ENCODE results near the gene BRI3.

Gene BRI3

DNA sequence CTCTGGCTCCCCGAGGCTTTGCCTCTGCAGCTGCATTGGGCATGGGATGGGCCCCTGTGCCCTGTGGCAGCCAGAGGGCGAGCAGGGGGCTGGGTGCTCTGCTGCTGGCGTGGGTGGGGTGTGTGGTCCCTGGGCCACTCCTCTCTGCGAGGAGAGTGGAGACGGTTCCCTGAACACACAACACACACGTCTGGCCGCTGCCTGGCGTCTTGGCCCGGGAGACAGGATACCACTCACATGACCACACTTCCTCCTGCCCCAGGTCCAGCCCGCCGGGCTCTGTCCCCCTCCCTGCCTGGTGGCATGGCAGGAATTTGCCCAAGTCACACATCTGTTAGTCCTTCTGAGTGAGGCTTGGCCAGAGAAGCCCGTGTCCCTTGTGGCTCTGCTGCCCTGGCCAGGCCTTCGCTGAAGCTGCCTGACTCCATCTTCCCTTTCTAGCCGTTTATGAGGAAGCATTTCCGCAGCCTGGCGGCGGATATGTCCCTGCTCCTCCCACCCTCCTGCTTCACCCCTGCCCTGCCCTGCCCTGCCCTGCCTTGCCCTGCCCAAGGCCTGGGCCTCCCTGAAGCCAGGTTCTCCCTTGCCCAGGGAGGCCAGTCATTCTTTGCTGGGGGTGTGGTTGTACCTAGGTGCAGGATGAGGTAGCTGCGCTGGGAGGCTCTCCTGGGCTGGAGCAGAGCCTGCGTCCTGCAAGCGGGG, 3.0 kb downstream of the BRI3 start:
- FAIRE-seq, result no peak
- no peak for TF ChIP-seq POU2F2 (IDR thresholded peaks at IDR 0.05; ENCODE audit: low read depth, low read length)
- DNase-seq (ENCODE audit: insufficient read length, low spot score), result no peak

DNA sequence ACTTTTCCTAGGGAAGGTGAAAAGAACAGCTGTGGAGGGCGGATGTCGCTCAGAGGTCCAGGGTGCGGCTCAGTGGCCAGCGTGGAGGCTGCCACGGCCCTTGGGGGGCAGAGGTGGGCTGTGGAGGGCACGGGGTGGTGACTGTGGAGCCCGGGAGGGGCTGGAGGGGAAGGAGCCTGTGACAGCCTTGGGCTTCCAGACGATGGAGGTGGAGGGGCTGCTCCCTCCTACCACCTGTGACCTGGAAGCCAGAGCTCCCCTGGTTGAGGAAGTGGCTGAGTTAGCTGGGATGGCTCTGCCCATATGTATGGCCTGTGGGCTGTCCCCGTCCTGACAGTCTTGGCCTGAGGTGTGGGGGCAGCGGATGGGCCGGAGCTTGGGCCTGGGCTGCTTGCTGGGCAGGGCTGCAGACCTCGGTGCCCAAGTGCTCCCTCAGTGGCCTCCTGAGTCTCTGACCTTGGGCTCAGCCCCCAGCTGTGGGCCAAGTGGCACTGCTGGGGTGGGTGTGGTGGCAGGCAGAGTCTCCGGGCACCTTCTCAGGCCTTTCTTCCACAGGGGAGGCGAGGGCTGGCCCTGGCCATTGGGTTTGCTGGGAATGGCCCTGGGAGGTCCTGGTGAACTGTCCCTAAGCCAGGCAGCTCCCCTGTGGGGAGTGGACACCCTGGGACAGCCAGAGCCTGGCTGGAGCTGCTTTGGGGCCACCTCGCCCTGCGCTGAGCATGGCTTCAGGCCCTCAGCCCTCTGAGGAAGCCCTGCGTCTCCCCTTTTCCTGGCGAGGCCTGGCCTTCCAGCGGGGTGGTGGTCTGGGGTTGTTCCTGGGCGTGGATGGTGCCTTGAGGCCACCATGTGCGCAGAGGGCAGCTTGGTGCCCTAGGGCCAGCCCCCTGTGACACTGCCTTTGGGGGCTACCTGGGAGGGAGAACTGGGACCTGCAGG, 3.9 kb downstream of the BRI3 start:
- TF ChIP-seq PAX5 (IDR thresholded peaks at IDR 0.05; ENCODE audit: insufficient read depth, low read length, severe bottlenecking), result no peak
- no peak for TF ChIP-seq SPI1 (IDR thresholded peaks at IDR 0.05; ENCODE audit: low read depth, low read length)
- no peak for TF ChIP-seq POLR2A (IDR thresholded peaks at IDR 0.05; ENCODE audit: low read depth, low read length)
- TF ChIP-seq TAF1 (IDR thresholded peaks at IDR 0.05; ENCODE audit: low read depth, low read length), result no peak
- no peak for TF ChIP-seq POU2F2 (IDR thresholded peaks at IDR 0.05; ENCODE audit: low read depth, low read length)
- TF ChIP-seq POLR2AphosphoS5 (IDR thresholded peaks at IDR 0.05; ENCODE audit: low read depth, low read length), result peak; percentile 14; the same call in 1 of the 2 replicates
- DNase-seq (ENCODE audit: insufficient read length, low spot score), result no peak
- no peak for FAIRE-seq

GRCh38 chr7:98286093-98286539, 4.6 kb downstream of the BRI3 start:
- DNase-seq (ENCODE audit: insufficient read length, low spot score), result no peak
- TF ChIP-seq SPI1 (IDR thresholded peaks at IDR 0.05; ENCODE audit: low read depth, low read length), result no peak
- TF ChIP-seq POLR2AphosphoS5 (IDR thresholded peaks at IDR 0.05; ENCODE audit: low read depth, low read length), result no peak
- TF ChIP-seq POU2F2 (IDR thresholded peaks at IDR 0.05; ENCODE audit: low read depth, low read length), result no peak
- no peak for FAIRE-seq

DNA sequence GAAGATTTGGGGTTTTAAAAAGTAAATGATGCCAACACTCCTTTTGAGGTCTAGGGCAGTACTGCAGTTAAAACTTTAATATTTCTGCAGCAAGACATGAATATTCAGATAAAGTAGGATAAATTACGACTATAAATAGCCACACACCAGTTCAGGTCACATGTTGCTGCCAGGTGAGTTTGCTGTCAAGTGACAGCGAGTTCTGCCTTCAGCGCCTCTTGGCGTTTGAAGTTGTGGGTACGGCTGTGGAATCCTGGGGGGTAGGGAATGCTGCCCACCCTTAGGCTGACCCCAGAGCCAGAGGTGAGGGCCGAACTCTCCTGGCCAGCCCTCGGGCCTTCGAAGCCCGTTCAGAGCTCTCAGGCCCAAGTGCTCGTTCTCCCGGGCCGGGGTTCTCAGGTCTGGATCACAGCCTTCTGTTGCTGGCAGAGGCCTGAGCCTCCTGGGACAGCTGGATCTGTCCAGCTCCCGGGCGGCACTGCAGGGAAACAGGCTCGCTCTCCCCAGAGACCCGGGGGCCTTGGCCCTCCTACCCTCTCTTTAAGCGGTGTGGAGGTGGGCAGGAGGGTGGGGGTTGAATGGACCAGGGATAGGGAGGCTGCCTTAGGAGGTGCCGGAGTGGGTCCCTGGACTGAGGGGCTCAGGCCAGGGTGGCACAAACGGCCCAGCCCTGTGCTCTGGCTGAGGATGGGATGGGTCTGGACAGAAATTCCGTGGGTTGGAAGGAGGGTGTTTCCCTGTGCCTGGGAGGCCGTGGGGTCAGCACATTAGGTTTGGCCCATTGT, 5.4 kb downstream of the BRI3 start:
- TF ChIP-seq PAX5 (IDR thresholded peaks at IDR 0.05; ENCODE audit: insufficient read depth, low read length, severe bottlenecking) (no peak), POLR2AphosphoS5 (IDR thresholded peaks at IDR 0.05; ENCODE audit: low read depth, low read length) (peak; percentile 5; the same call in 1 of the 2 replicates), POU2F2 (IDR thresholded peaks at IDR 0.05; ENCODE audit: low read depth, low read length) (no peak), POLR2A (IDR thresholded peaks at IDR 0.05; ENCODE audit: low read depth, low read length) (no peak), TAF1 (IDR thresholded peaks at IDR 0.05; ENCODE audit: low read depth, low read length) (no peak), SPI1 (IDR thresholded peaks at IDR 0.05; ENCODE audit: low read depth, low read length) (no peak)
- FAIRE-seq, result no peak
- DNase-seq (ENCODE audit: insufficient read length, low spot score), result no peak

GRCh38 chr7:98287486-98287959, 6.0 kb downstream of the BRI3 start:
- FAIRE-seq (no peak), DNase-seq (ENCODE audit: insufficient read length, low spot score) (no peak)
- TF ChIP-seq TAF1 (IDR thresholded peaks at IDR 0.05; ENCODE audit: low read depth, low read length), result no peak
- peak; percentile 10; the same call in 1 of the 2 replicates for TF ChIP-seq POLR2AphosphoS5 (IDR thresholded peaks at IDR 0.05; ENCODE audit: low read depth, low read length)

DNA sequence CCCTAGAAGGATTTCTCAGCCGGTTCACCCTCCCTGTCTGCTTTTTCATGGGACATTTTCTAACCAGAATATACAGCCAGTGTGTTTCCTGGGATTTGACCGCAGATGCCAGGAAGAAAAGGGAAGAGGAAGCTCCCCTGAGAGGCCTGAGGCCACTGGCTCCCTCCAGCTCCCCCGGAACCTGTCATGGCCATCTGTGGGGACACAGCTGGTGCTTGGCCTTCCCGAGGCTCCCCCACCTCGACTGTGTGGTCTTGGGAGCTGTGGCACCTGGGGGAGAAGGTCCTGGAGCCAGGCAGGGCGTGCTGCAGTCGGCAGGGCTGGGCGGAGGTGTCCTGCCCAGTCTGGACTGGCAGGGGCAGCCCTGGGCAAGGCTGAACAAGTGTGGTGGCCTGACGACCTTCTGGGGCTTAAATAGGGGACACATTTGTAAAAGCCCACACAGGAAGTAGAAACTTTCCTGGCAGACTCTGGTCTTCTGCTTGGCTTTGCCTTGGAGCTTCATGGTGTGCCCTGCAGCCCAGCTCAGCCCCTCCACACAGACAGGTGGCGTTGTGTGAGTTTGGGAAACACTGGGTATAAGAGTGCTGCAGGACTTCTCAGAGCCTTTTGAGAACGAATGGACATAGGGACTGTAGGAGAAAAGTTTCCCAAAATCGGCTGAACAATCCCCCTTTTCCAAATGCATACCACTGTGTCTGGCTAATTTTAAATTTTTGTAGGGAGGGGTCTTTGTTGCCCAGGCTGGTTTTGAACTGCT, 6.8 kb downstream of the BRI3 start:
- TF ChIP-seq PAX5 (IDR thresholded peaks at IDR 0.05; ENCODE audit: insufficient read depth, low read length, severe bottlenecking) (no peak), TAF1 (IDR thresholded peaks at IDR 0.05; ENCODE audit: low read depth, low read length) (no peak)
- FAIRE-seq (no peak), DNase-seq (ENCODE audit: insufficient read length, low spot score) (no peak)

GRCh38 chr7:98289333-98289875, 7.9 kb downstream of the BRI3 start:
- peak; percentile 34; the same call in 1 of the 2 replicates for TF ChIP-seq POLR2AphosphoS5 (IDR thresholded peaks at IDR 0.05; ENCODE audit: low read depth, low read length)
- TF ChIP-seq TAF1 (IDR thresholded peaks at IDR 0.05; ENCODE audit: low read depth, low read length), result no peak
- TF ChIP-seq SPI1 (IDR thresholded peaks at IDR 0.05; ENCODE audit: low read depth, low read length), result no peak
- TF ChIP-seq POLR2A (IDR thresholded peaks at IDR 0.05; ENCODE audit: low read depth, low read length), result 0 out of 2 replicates have a peak, but pooled peaks have one; percentile 18
- no peak for TF ChIP-seq PAX5 (IDR thresholded peaks at IDR 0.05; ENCODE audit: insufficient read depth, low read length, severe bottlenecking)
- TF ChIP-seq POU2F2 (IDR thresholded peaks at IDR 0.05; ENCODE audit: low read depth, low read length), result no peak
- FAIRE-seq, result no peak
- no peak for DNase-seq (ENCODE audit: insufficient read length, low spot score)

DNA sequence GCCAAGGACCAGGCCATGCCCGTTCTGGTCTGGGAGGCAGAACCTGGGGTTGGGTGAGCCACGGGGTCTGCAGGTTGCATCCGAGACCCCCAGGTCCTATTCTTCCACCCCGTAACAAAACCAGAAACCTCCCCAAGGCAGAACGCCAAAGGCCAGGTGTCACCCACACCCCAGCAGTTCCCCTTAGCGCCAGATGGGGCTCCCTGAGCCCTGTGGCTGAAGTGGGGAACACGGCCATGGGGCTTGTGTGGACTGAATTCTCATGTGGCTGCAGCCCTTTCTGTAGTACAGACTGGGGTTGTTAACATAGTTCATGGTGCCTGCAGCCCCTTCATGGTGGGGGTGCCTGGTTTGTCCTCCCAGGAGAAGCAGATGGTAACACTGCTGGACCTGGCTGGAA, 10.2 kb downstream of the BRI3 start:
- FAIRE-seq (no peak), DNase-seq (ENCODE audit: insufficient read length, low spot score) (no peak)
- TF ChIP-seq POLR2AphosphoS5 (IDR thresholded peaks at IDR 0.05; ENCODE audit: low read depth, low read length), result no peak
- TF ChIP-seq PAX5 (IDR thresholded peaks at IDR 0.05; ENCODE audit: insufficient read depth, low read length, severe bottlenecking), result no peak
- peak; percentile 24; the same call in 1 of the 2 replicates for TF ChIP-seq SPI1 (IDR thresholded peaks at IDR 0.05; ENCODE audit: low read depth, low read length)
- TF ChIP-seq TAF1 (IDR thresholded peaks at IDR 0.05; ENCODE audit: low read depth, low read length), result no peak

GRCh38 chr7:98293265-98293664, 11.8 kb downstream of the BRI3 start:
- no peak for TF ChIP-seq POU2F2 (IDR thresholded peaks at IDR 0.05; ENCODE audit: low read depth, low read length)
- TF ChIP-seq SPI1 (IDR thresholded peaks at IDR 0.05; ENCODE audit: low read depth, low read length), result no peak
- TF ChIP-seq PAX5 (IDR thresholded peaks at IDR 0.05; ENCODE audit: insufficient read depth, low read length, severe bottlenecking), result no peak
- TF ChIP-seq POLR2A (IDR thresholded peaks at IDR 0.05; ENCODE audit: low read depth, low read length), result no peak
- no peak for TF ChIP-seq POLR2AphosphoS5 (IDR thresholded peaks at IDR 0.05; ENCODE audit: low read depth, low read length)
- no peak for TF ChIP-seq TAF1 (IDR thresholded peaks at IDR 0.05; ENCODE audit: low read depth, low read length)
- FAIRE-seq, result no peak
- DNase-seq (ENCODE audit: insufficient read length, low spot score), result no peak

Measured in GM12891 (cell line).